ENCODE results near the gene KLHL7. TPM values are rescaled to one million over a fixed set of nuclear protein-coding genes. Genes with fewer than 3 reads are reported as not detected.

KLHL7 gene
- total RNA-seq, 2 experiments from 2014 or later, result 17.1 to 18.2 TPM

DNA sequence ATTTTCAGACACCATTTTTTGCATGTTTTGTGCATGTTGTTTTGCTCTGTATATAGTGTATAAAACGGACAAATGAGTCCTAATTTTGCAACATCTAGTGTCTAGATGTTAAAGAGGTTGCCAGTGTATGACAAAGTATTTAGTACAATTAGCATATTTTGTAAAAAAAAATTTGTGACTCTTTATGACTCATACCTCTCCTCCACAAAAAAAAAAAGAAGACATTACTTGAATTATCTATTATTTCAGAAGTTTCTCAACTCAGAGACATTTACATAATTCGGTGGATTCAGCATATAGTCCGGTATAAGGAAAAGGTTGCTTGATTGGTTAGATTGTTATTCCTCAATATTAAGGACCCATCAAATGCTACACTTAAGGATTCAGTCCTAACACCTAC lies 102.3 kb downstream of the KLHL7 start:
- TF ChIP-seq, protein P1, sequence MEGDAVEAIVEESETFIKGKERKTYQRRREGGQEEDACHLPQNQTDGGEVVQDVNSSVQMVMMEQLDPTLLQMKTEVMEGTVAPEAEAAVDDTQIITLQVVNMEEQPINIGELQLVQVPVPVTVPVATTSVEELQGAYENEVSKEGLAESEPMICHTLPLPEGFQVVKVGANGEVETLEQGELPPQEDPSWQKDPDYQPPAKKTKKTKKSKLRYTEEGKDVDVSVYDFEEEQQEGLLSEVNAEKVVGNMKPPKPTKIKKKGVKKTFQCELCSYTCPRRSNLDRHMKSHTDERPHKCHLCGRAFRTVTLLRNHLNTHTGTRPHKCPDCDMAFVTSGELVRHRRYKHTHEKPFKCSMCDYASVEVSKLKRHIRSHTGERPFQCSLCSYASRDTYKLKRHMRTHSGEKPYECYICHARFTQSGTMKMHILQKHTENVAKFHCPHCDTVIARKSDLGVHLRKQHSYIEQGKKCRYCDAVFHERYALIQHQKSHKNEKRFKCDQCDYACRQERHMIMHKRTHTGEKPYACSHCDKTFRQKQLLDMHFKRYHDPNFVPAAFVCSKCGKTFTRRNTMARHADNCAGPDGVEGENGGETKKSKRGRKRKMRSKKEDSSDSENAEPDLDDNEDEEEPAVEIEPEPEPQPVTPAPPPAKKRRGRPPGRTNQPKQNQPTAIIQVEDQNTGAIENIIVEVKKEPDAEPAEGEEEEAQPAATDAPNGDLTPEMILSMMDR (IDR thresholded peaks at IDR 0.05), result no peak
- Mint-ChIP-seq H3K4me1 (ENCODE audit: low read depth) (peaks cover 5% of the 10 kb centered on the region), H3K4me3 (no peak overlapping the region), H3K36me3 (ENCODE audit: low read depth) (peaks cover 30% of the 10 kb centered on the region), H3K9me3 (peaks cover 2% of the 10 kb centered on the region), H3K27me3 (peaks cover 31% of the 10 kb centered on the region), H3K27ac (no peak overlapping the region)
- intact Hi-C loops (cut with micrococcal nuclease), result no loop called here
- no peak for ATAC-seq
- POLR2A ChIA-PET, result no interaction called here
- CTCF ChIA-PET, result no interaction called here
- no peak for DNase-seq

DNA sequence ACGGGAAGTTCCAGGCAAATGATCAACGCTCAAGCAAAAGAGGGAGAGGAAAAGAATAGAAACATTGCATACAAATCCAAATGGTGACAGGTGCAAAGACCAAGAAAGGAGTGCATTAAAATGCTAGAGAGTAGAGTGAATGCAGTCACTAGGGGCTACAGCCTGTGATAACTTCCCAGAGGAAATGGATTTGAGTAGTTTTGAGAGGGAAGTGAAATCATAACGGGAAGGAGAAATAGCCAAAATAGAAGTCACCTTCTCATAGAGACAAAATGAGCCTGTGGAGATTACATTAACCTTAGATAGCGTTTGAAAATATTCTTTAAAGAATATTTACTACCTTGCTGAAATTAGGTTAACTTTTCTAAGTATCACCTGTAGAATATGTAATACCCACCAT lies 102.7 kb downstream of the KLHL7 start:
- H3K27ac Mint-ChIP-seq, result no peak overlapping the region
- ATAC-seq (no peak), DNase-seq (no peak)
- ChIA-PET POLR2A (no interaction called here), CTCF (no interaction called here)
- no peak overlapping the region for H3K4me3 Mint-ChIP-seq
- peaks cover 2% of the 10 kb centered on the region for H3K9me3 Mint-ChIP-seq
- peaks cover 31% of the 10 kb centered on the region for H3K27me3 Mint-ChIP-seq
- TF ChIP-seq, protein P1 (IDR thresholded peaks at IDR 0.05), result no peak
- H3K4me1 Mint-ChIP-seq (ENCODE audit: low read depth), result peaks cover 5% of the 10 kb centered on the region
- intact Hi-C loops (cut with micrococcal nuclease), result no loop called here
- H3K36me3 Mint-ChIP-seq (ENCODE audit: low read depth), result peaks cover 26% of the 10 kb centered on the region

DNA sequence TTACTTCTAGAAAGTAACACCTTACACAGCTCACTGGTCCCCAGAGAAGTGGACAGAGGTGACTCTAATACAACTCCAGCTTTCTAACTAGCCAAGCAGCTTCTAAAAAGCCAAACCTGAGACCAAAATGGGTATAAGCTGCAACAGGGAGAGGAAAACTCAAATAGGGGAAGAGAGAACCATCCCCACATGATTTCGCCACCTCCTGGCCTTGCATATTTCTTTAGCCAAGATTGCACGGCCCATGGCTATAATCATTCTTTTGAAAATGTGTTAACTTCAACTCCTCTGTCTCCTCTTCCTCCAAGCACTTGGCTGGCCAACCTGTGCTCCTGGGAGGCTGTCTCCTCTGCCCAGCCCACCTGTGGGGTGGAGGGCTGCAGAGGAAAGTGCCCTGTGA lies 104.9 kb downstream of the KLHL7 start:
- Mint-ChIP-seq H3K4me3 (no peak overlapping the region), H3K36me3 (ENCODE audit: low read depth) (peaks cover 7% of the 10 kb centered on the region), H3K27me3 (peaks cover 26% of the 10 kb centered on the region), H3K9me3 (no peaks in the 10 kb centered on the region), H3K4me1 (ENCODE audit: low read depth) (peaks cover 2% of the 10 kb centered on the region), H3K27ac (no peak overlapping the region)
- TF ChIP-seq, protein P1 (IDR thresholded peaks at IDR 0.05), result no peak
- intact Hi-C loops (cut with micrococcal nuclease), result no loop called here
- CTCF ChIA-PET, result no interaction called here
- POLR2A ChIA-PET, result no interaction called here
- ATAC-seq (no peak), DNase-seq (no peak)

DNA sequence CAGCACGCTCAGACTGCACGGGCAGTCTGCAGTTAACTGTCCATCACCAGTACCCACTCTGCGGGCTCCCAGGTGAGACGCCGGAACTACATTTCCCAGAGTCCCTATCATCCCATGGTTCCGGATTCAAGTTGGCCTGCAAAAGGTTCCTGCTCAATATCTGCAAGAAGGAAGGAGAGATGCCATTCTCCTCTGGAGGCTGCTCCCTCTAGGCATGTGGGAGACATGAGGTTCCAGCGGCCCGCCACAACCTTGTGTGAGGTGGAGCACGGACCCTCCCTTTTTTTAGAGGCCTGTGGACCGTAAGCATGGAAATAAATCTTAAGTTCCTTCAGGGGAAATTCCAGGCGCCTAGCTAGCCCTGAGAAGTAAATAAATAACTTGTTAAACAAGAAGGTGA lies 106.0 kb downstream of the KLHL7 start:
- POLR2A ChIA-PET, result no interaction called here
- H3K27ac Mint-ChIP-seq, result no peak overlapping the region
- H3K9me3 Mint-ChIP-seq, result no peaks in the 10 kb centered on the region
- no peaks in the 10 kb centered on the region for H3K4me1 Mint-ChIP-seq (ENCODE audit: low read depth)
- intact Hi-C loops (cut with micrococcal nuclease), result no loop called here
- CTCF ChIA-PET, result interaction anchor here (1.7 kb wide), 1 partner anchor 17 kb away, joined by 4 read pairs; no protein-coding TSS in a partner anchor
- peaks cover 21% of the 10 kb centered on the region for H3K27me3 Mint-ChIP-seq
- ATAC-seq, result no peak
- TF ChIP-seq, protein P1 (IDR thresholded peaks at IDR 0.05), result no peak
- DNase-seq, result no peak
- H3K36me3 Mint-ChIP-seq (ENCODE audit: low read depth), result peaks cover 3% of the 10 kb centered on the region
- no peak overlapping the region for H3K4me3 Mint-ChIP-seq

DNA sequence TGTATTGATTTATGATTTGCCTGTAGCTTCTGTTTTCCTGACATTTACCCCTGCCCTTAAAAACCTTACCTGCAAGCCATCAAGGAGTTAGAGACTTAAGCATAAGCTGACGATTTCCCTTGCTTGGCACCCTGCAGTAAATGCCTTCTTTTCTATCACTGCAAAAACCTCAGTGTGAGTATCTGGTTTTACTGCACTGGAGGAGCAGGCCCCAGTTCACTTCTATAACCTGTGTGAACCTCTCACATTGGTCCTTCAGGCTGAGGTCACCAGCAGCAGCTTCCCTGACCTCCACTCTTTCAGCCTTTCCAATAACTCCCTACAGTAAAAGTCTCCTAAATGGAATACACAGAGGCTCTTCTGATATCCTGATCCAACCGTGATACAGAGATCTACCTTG lies 106.8 kb downstream of the KLHL7 start:
- H3K36me3 Mint-ChIP-seq (ENCODE audit: low read depth), result no peaks in the 10 kb centered on the region
- no peak overlapping the region for H3K4me3 Mint-ChIP-seq
- TF ChIP-seq, protein P1 (IDR thresholded peaks at IDR 0.05), result no peak
- H3K27ac Mint-ChIP-seq, result no peak overlapping the region
- CTCF ChIA-PET, result interaction anchor here (1.7 kb wide), 1 partner anchor 16 kb away, joined by 4 read pairs; no protein-coding TSS in a partner anchor
- POLR2A ChIA-PET, result no interaction called here
- no peaks in the 10 kb centered on the region for H3K9me3 Mint-ChIP-seq
- peaks cover 15% of the 10 kb centered on the region for H3K27me3 Mint-ChIP-seq
- ATAC-seq (no peak), DNase-seq (no peak)
- intact Hi-C loops (cut with micrococcal nuclease), result no loop called here
- H3K4me1 Mint-ChIP-seq (ENCODE audit: low read depth), result no peaks in the 10 kb centered on the region
